GM12801 (cell line): ENCODE data around the gene FGR.

ENCODE experiments used
- CTCF ChIP-seq: IDR thresholded peaks from one replicate; pipeline ENCODE4 v1.5.1; 2011; ENCODE audit warnings: control low read depth; ENCODE audit not compliant: insufficient read length; ENCODE audit errors: extremely low read depth

Gene FGR

DNA sequence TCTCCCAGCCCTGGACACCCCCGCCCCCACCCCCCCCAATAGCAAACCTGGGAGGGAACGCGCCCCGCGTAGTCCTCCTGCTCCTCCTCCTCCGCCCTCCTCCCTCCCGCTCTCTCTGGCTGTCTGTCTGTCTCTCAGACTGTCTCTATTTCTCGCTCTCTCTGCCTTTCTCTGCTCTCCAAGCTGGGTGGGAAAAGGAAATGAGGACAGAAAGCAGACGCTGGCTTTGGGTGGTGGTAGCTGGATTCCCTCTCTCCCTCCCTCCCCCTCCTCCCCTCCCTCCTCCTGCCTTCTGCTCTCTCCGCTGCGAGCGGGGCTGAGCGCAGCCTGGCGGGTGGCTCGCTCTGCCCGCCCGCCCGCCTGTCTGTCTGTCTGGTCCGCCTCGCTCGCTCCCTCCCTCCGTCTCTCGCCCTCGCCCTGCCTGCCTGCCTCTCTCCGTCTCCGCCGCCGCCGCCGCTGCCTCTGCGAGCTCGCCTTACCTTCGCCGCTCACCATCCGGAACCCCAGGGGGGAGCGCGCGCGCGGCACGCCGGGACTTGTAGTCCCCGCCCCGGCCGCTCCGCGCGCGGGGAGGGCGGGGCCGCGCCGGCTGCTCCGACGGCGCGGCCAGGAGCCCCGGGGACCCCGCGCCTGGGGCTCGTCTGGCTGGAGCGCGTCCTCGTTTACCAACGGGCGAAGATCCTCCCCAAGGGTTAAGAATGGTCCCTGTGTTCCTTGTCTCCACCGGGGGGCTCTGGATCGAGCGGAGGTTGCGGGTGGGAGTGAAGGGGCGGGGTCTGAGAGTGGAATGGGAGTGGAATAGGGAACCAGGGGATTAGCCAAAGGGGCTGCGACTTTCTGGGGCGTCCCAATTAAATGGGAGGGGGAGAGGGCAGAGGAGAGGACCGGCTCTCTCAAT lies 31.1 kb downstream of the FGR start, which contains the start of gene AHDC1:
Gene AHDC1 (minus strand): TSS at position 464 of the 898 bp plus-strand sequence. CDS start 52,029 bp downstream, outside the sequence.
- no peak for TF ChIP-seq CTCF

DNA sequence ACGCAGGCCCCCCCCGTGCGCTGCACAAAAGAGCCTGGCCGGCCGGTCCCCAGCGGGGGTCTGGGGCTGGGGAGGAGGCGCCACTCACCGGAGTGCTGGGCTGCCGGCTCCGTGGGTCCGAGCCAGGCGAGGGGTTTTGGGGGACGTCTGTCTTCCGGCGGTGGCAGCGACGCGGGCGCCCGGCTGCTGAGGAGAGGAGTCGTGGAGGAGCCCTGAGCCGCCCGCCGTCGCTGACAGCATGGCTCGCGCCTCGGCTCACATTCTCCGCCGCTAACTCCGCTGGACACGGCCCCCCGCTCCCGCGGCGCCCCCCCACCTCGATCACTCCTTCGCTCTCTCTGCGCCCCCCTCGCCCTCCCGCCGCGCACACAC lies 31.7 kb downstream of the FGR start:
- no peak for TF ChIP-seq CTCF

- no peak for TF ChIP-seq CTCF
Measured at GRCh38 chr1:27602462-27603308, 32.3 kb downstream of the FGR start.

DNA sequence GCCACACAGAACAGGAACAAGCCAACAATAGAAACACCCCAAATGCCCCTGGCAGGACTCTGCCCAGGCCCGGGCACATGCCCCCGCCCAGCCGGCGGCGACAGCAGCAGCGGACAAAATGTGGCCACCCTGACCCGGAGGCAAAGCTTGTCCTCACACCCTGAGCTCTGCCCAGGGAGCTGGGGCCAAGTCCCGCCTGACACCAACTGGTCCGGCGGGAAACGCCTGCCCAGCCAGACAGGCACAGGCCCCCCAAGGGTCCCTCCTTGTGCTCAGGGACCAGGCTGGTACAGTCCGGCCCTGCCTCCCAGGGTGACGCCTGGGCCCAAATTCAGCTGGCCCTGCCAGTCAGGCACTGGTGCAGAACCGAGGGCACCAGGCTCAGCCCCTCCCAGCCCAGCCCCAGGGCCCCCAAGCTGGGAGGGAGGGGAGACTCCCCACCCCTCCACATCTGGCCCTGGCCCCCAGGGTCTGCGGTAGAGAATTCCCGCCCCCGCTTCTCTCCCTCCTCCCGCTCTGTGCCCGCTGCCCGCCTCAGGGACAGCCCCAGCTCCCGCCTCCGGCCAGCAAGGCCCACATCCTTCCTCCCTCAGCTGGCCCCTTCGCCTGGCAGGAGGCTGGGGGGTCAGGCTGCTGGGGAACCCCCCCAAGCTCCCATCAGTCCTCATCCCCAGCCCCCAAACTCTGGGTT lies 33.1 kb downstream of the FGR start:
- TF ChIP-seq CTCF: no peak

DNA sequence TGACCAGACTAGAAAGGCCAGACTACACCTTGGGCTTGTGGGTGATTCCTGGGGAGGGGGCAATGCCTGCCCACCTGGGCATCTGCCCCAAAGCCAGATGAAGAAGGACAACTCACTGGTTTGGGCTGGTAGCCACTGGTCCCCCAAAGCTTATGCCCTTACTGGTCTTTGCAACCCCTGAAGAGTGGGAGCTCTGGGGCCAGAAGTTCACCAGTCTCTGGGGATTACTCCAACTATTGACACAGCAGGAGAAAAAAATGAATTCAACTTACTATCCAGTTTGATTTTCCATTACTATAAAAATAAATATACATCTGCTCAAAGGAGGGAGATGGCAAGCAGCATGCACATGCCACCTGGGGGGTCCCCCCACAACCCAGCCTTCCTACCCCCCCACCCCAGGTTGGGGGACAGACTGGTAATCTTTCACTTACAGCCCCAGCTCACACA lies 33.6 kb downstream of the FGR start:
- TF ChIP-seq CTCF: no peak

GRCh38 chr1:27600498-27601175 lies 34.3 kb downstream of the FGR start:
- TF ChIP-seq CTCF: no peak
